RPMI8226 (cell line): ENCODE data around the gene TNXB.
"Not testable (repeated sequence)": the region's sequence is repeated elsewhere in the genome, so short reads cannot be mapped to it uniquely, and the experiment has no call there.

ENCODE experiments used
- DNase-seq: peaks from one replicate; pipeline ENCODE4 v3.0.0-alpha.2; 2015

Gene TNXB

DNA sequence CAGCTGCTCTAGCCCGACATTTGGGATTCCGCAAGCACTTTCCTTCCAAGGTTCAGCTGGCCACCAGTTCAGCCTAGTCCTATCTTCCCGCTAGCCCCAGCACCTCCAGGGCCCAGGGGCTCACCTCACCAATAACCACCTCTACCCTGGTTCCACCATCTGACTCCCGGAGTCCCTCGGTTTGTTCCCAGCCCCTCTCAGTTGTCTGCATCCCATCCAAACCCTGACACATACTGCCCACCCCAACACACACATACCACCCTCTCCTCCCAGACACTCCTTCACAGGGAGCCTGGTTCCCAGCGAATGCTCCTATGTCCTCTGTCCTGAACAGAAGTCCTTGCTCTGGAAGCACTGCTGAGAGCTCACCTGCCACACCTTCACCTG is 418 bp downstream of the TNXB start:
- no peak for DNase-seq

DNA sequence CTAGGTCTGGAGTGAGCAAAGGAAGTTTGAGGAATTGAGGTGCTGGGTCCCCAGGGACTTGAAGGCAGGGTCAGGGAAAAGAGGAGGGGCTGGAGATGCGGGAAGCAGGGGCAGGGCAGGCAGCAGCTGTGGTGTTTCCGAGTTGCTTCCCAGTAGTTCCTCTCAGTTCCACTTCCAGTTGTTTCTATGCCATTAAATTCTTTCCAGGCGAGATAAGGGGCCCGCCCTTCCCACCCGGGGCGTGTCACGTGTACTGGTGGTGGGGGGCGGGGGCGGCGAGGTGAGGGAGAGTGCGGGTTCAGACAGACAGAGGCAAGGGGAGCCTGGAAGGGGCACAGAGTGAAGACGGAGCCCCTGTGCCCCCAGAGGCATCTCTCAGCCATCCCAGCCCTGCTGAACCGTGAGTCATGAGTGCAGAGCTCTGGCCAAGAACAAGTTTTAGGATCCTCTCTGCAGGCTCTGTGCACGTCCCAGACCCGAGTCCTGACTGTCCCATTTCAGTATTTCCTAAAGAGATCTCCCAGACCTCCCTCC is 977 bp downstream of the TNXB start:
- DNase-seq, result no peak

DNA sequence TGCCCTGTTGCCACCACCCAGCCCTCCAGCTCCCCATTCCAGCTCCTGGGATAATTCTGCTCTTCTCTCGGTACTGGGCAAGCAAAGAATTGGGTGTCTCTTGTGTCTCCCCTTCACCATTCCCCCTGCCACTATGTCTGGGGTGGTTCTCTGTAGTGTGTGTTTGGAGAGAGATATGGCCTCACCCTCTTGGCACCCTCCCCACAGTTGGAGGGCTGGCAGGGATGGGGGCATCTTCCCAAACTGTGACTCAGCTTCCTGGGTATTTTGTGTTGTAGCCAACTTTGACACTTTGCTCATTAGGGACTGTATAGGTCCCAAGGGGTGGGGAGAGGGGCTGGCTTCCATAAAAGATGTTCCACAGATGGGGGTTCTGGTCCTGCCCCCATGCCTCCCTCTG is 1.7 kb downstream of the TNXB start:
- no peak for DNase-seq

DNA sequence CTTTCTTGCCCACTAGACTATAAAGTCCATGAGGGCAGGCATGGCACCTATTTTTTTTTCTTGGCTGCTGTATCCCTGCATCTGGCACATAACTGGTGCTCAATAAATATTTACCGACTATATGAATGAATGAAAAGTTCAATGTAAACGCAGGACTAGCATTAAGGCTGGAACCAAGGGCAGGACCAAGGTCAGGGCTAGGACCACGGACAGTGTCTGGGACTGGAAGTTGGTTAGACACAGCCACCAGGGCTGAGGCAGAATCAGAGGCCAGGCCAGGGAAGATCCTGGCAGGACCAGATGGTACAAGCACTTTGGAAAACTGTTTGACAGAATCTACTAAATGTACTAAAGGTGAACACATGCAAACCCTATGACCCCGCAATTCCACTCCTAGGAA is 3.7 kb downstream of the TNXB start:
- no peak for DNase-seq

DNA sequence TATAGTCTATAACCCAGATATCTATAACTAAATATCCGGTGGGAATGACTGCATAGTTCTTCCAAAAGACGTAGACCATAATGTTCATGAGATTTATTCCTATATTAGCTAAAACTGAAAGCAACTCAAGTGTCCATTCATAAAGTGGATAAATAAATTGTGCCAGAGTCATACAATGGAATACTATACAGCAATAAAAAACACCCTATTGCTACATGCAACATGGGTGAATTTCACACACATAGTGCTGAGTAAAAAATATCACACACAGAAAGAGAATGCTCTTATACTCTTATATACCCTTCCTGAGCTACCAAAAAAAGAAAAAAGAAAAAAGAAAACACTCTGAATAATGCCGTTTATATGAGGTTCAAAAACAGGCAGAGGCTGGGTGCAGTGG is 6.9 kb downstream of the TNXB start:
- no peak for DNase-seq

DNA sequence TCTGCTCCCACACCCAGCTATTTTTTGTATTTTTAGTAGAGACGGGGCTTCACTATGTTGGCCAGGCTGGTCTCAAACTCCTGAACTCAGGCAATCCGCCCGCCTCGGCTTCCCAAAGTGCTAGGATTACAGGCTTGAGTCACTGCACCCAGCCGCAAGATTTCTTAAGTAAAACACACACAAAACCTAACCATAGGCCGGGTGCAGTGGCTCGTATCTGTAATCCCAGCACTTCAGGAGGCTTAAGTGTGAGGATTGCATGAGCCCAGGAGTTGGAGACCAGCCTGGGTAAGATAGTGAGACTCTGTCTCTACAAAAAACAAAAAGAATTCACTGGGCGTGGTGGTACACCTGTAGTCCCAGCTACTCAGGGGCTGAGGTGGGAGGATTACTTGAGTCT is 8.9 kb downstream of the TNXB start:
- not testable (repeated sequence) for DNase-seq

DNA sequence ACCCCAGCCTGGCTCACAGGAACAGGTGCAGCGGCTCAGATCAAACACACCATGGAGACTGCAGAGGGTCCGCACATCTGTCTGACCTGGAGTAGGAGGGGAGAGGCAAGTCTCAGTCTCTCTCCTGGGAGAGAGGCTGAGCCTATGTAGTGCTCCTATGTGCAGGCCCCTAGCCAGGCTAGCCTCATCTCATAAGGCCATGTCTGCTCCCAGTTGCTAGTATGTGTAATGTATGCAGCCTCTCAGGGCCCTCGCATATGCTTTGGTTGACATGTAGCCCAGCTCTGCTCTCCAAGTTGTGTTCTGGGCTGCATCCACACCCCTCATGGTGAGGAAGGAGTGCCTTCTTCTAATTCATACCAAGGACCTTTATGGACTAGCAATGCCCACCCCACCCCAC is 11.8 kb downstream of the TNXB start:
- DNase-seq, result no peak

DNA sequence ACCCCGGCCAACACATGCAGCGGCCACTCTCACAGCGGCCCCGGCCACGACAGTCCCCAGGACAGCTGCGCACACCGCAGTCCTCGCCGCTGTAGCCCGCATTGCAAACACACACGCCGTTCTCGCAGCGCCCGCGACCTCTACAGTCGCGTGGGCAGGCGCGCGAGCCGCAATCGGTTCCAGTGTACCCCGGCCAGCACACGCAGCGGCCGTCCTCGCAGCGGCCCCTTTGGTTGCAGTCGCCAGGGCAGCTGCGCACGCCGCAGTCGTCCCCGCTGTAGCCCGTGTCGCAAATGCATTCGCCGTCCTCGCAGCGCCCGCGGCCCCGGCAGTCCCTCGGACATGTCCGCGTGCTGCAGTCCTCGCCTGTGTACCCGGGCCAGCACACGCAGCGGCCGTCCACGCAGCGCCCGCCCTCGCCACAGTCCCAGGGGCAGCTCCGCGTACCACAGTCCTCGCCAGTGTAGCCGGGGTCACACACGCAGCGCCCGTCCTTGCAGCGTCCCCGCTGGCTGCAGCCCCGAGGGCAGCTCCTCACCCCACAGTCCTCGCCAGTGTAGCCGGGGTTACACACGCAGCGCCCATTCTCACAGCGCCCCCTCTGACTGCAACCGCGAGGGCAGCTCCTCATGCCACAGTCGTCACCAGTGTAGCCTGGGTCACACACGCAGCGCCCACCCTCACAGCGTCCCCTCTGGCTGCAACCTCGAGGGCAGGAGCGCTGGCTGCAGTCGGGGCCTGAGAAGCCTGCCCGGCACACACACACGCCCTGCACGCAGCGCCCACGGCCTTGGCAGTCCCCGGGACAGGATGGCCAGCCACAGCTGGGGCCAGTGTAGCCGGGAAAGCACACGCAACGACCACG is 12.5 kb downstream of the TNXB start:
- no peak for DNase-seq

DNA sequence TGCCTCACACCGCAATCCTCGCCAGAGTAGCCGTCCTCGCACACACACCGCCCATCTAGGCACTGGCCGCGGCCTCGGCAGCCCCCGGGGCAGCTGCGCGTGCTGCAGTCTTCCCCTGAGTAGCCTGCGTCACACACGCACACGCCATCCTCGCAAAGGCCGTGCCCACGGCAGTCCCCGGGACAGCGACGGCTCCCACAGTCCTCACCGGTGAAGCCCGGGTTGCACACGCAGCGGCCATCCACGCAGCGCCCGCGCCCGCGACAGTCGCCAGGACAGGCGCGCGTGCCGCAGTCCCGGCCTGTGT is 13.1 kb downstream of the TNXB start:
- no peak for DNase-seq

DNA sequence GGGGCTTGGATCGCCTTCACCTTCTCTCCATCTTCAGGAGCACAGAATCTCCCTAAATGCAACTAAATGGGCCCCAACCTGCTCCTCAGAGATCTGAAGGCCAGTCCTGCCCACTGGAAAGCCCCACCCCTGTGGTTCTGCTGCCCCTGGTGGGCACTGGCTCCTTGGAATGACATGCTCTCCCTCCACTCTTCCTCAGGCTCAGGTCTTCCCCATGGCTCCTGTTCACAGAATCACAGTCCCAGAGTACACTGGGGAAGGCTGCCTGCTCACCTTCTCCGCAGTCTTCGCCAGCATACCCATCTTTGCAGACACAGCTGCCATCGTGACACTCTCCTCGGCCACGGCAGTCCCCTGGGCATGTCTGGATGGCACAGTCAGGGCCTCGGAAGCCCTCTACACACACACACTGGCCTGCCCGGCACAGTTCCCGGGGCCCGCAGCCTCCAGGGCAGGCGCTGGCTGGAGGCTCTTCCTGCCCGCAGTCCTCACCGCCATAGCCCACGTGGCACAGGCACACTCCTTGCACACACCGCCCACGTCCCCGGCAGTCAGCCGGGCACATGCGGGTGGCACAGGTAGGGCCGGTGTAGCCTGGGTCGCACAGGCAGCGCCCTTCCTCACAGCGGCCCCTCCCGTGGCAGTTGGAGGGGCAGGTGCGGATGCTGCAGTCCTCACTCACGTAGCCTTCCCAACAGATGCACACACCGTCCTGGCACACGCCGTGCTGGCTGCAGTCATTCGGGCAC is 13.6 kb downstream of the TNXB start:
- no peak for DNase-seq

DNA sequence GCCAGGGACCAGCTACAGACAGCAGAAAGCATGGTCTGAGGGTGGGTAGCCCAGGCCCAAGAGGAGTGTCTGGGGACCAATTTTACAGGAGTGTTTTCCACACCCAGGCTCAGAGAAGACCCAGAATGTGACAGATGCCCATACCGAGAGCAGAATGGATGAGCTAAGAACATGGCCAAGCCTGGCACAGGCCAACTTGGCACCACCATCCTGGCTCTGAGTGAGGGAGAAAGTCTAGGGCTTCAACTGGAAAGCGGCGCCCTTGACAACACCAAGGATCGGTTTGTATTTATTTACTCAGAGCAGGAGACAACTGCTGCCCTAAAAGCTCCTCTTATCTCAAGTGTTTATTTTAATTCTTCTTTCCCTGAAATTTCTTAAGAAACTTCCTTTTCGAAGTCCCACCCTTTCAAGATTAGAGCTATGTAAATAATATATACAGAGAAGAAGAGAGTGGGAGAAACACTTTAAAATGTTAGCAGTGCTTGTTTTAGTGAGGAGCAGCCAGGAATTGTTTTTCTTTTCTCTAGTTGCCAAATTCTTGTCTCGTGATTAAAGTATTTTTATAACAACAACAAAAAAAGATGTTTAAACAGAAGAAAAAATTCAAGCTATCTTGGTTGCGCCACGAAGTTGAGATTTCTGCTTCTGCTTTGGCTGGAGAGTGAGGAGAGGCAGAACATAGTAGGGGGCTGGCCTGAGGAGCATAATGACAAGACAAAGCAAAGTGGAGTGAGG is 16.2 kb downstream of the TNXB start:
- DNase-seq, result no peak

DNA sequence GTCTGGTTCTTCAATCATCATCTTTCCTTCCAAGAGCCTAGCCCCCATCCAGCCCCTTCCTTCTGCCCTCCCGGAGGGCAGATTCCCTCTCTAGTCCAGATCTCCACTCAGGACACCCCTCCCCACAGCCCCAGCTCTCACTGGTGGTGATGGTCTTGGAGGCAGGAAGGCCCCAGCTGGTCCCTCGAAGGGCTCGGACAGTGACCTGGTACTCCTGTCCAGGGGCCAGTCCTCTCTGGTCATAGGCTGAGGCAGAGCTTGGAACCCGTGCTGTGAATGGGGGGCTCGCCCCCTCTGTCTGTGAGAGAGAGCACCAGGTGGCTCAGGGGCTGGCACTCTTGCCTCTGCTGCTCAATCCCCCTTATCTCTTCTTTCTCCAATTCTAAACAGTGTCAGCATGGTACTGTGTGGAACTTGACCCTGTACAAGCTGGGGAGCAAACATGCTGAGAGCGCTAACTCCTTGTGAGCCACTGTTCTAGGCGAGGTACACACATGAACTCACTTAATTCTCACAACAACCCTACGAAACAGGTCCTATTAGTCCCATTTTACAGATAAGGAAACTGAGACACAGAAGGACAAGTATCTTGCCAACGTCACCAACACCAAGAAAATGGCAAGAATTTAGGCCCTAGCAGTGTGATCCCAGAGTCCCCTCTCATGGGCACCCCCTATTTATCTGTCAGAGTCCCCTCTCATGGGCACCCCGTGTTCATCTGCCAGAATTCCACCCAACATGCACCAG is 19.9 kb downstream of the TNXB start:
- no peak for DNase-seq

DNA sequence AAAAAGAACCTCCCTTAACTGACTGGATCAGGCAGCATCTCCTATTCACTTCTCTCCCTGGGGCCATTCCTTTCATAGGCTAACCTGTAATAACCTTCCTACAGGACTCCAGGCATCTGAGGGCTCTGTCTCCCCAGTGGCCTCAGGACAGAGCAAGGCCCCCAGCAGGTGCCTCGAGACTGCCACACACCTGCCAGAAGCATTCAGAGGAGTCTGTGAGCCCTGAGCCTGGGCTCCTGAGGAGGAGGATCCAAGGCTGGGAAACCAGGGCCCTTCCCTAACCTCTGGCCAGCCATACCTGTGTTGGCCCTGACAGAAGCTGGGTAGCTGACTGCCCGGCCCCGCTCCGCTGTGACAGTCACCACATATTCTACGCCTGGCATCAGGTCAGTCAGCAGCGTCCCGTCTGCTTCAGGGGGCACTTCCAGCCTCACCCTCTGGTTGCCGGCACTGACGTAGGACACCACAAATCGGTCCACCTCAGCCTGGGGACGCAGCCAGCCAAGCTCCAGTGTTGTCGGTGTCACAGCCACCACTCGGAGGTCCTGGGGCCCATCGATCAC is 20.6 kb downstream of the TNXB start:
- no peak for DNase-seq

DNA sequence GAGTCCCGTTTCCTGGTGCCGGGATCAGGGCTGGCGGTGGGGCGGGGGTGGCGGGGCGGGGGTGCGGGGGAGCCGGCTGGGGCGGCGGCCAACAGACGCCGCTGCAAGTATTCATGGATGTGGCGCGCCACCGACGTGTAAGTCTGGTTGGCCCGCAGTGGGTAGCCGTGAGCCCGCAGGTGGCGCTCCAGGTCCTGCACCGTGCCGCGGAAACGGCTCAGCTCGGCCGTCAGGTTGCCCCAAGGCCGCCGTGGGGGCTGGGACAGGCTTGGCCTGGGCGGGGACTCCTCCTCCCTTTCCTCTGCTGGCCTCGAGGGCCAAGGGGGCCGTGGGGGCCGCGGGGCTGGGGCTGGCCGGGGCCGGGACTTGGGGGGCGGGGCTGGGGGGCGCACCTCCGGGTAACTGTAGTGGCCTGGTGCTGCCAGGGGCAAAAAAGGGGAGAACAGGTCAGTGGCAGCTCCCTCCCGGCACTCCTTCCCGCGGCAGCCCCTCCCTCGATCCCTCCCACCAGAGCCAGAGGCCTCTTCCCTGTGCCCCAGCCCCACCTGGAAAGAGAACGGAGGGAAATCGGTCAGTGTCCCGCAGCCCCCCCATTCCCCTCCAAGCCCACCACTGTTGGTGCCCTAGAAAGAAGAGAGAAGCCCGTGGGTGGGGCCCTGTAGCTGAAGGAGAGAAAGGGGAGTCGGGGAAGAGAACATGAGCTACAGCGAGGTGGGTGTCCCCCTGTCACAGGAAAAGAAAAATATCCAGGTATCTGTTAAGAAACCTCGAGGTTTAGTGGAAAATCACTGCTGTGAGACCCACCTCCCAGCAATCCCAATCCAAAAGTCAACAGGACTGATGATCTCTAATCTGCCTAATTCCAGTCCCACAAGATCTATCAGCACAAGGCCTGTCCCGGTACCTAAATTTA is 21.3 kb downstream of the TNXB start:
- DNase-seq, result peak; percentile 87

DNA sequence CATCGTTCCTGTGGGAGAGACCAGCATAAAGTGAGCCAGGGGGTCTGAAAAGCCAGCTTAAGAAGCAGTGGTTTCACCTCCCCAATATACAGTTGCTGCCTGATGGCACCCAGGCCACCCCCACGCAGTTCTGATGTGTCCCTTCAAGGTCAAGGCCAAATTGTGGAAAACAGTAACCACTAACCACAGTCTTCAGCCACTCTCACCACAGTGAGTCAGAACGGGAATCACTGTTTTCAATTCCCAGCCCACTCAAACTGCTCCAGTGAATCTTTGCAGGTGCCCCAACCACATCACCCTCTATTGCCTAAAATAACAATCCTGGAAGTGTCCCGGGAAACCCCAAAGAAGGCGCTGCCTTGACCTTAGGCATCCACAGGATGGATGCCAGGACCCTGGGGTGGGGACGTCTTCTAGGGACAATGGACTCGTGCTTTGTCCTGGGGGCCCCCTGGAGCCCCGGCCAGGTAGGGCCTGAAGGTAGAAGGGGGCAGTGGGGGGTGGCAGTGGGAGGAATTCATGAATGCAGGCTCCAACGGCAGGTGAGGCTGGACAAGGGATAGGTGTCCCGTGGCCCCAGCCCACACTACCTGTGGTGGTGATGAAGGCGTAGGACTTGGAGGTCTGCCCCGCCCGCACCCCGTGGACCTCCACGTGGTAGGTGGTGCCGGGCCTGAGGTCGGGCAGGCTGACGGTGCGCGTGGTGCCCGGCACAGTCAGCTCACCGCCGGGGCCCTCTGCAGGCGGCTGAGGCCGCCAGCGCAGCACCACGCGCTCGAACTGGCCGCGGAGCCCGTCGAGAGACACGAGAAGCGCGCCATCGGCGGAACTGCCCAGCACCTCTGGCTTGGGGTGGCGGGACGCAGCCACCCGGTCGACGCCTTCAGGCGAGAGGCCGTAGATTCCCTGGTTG is 22.2 kb downstream of the TNXB start:
- DNase-seq, result peak; percentile 38

DNA sequence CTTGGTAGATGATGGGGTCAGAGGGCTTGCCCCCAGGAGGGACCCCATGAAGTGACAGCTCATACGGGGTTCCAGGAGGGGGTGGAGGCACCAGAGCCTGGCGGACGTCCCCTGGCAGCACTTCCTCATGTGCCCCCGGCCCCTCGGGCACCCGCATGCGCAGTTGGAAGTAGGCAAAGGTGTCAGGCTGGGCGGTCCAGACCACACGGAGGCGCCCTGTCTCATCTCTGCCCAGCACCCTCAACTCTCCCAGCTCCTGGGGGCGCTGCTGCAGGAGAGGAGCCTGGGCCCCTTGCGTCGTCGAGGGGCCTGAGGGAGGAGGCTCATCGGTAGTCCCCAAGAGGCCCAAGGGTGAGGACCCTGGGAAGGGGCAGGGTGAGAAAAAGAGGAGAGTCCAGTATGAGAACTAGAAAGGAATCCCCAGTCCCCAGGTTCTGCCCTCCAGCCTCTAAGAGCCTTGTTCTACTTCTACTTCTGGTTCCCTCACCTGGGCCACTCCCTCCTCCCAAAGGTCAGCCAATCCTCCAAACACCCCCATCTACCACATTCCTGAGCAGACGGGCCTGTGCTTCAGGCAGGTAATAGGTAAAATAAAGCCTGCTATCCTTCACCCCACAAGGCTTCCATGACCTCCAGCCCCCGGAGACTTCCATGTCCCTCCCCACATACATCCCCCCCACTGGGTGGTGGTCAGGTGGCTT is 23.2 kb downstream of the TNXB start:
- DNase-seq, result no peak

DNA sequence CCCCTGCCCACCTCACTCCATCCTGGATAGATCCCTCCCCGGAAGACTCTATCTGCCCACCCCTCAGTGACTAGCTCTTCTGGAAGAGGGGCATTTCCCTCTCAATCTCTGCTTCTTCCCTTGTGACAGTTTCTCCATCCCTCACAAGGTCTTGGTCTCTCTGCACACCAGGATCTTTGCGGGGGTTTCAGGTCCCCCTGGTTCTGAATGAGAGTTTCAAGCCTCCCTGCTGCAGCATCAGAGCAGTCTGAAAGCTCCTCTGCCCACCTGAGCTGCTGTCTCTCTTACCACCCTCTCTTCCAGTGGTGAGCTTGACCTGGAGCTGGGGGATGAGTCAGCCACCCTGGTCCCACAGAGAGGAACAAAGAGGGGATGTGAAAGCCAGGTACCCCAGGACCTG is 24.4 kb downstream of the TNXB start:
- DNase-seq, result no peak

DNA sequence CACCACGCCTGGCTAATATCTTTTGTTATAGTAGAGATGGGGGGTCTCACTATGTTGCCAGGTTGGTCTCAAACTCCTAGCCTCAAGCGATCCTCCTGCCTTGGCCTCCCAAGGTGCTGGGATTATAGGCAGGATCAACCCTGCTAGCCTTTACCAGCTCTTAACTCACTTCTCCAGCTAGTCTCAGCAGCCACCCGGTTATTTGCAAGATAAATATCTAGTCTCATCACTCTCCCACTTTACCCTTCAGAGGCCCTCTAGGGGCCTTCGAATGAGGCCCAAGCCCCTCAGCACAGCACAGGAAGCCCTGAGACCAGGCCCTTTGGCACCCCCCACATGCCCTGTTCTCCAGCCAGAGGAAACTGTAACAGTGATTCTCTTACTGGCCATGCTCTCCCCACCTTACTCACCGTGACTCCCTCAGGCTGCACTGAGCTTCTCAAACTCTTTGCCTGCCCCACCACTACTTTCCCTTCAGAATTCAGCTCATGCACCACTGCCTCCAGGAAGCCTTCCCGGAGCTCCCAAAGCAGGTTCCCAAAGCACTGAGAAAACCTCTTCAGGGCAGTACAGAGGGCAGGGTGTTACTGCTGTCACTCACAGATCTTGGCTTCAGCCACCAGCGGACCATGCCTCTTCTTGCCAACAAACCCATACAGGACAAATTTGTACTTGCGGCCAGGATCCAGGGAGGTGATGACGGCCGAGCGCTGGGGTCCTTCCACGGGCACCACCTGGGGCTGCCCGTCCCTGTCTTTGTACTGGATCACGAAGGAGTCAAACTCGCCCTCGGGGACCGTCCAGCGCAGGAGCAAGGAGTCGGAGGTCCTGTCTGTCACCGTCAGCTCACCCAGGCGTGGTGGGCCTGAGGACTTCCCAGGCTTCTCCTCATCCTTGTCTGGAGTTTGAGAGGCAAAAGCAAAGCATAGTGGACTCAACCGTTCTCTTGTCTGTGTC is 25.0 kb downstream of the TNXB start:
- DNase-seq, result no peak
